HK-2 (cell line): ENCODE results near the gene AK8.

Experiments used
- DNase-seq: peaks from one replicate; pipeline ENCODE4 v3.0.0-alpha.2; 2018; ENCODE audit not compliant: unreplicated experiment

The AK8 gene

DNA sequence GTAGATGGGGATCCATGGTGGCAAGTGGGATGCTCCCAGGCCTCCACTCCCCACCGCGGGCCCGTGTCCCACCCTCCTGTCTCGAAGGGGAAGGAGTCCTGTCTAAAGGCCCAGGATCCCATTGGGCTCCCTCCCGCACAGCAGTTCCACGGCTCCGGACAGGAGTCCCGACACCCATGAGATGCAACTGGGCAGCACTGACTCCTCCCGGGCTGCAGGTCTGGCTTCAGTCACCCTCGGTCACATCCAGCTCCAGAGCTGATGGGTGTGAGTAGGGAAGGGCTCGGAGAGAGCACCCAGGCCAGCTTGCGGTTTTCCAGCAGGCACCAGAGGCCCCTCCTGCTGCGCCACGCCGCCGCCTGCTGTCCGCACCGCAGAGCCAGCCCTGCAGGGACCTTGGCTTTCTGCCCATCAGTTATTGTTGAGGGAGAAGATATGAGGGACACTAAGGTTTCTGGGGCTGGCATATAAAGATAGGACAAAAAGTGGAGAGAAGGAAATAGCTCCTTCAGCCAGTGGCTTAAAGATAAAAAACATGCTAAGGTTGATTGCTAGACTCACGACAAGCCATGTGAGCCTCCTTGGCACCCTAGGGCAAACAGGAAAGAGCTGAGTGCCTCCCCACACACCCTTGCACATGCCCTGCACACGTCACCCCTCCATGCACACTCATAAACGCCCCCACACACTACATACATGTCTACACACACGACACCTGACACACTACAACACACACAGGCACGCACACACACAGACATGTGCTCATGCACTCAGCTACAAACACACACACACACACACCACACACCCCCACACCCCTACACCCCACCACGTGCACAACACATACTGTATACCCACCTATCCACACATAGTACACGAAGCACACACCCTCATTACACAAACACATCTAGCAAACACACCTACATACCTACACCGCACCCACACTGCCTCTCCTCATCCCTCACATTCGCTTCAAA lies 79.0 kb downstream of the AK8 start:
- no peak for DNase-seq

DNA sequence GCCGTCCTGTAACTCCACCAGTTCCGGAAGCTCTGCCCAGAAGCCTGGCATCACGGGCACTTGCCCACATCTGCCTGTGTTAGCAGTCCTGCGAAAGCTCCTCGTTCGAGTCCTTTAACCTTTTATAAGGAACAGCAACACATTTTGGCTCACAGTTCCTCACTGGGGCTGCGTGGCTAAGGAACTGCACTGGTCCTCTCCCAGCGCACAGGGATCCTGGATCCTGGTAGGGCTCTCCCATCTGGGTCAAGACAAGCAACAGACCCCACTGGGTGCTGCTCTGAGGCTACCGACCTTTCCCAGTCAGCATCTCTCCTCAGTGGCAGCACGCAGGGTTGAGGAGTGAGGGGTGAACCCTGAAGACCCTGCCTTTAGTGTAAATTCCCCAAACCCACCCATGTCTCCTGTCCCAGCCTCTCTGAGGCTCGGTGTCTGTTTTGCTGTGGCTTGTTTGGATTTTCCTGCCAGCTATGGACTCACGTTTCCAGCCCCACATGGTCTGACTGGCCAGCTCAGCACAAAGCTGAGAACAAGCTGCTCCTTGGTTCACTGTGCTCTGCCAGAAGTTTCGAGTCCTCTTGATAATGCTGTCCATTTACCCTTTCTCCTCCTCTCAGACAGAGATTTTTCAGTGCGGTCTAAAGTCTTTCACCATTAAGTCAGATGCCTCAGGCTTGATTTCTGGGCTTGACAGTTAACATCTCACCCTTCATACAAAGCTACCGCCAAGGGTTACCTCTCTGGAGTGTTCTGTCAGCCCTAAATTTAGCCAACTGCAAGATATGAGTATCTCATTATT lies 80.0 kb downstream of the AK8 start:
- DNase-seq: no peak

- DNase-seq: no peak
Measured at GRCh38 chr9:132795511-132796303, 82.4 kb downstream of the AK8 start.

GRCh38 chr9:132794730-132795380 lies 83.2 kb downstream of the AK8 start:
- no peak for DNase-seq

DNA sequence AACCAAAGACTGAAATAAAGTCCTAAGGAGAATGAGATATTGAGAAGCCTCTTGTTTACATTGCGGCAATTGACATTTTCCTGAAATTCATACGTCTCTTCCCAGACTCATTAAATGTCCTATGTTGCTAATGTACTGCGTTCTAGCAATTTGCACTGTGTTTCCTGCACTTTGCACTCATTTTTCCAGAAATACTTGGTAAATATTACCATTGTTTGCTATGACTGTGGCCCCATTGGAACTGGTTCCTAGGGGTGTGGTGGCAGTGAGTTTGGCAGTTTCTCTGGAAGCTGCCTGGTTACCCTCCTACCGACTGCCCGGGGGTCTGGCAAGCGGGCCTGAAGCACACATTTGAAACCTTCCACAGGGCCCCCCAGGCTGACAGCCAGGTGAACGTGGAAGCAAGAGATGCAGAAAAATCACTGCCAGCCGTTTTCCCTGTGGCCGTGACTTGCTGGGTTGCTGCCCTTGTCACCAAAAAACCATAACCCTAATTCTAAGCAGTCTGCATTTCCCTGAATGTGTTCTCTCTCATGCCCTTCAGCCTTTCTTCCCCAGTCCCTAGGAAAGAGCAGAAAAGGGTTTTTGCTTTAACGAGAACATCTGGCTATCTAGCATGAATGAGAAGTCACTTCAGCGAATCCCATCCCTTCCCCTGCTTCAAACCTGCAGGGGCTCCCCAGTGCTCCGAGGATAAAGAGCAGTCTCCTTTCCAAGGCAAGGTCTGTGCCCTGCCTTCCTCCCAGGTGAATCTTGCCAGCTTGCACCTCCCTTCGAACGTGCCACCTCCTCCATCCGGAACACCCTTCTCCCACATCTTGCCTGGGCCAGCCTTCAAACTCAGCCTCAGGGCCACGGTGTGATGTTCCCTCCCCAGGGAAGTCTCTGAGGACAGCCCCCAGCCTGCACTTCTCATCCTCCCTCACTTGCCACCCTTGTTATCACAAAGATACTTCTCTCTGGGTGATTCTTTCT lies 84.2 kb downstream of the AK8 start:
- no peak for DNase-seq

GRCh38 chr9:132792547-132792946 lies 85.5 kb downstream of the AK8 start:
- DNase-seq: no peak

DNA sequence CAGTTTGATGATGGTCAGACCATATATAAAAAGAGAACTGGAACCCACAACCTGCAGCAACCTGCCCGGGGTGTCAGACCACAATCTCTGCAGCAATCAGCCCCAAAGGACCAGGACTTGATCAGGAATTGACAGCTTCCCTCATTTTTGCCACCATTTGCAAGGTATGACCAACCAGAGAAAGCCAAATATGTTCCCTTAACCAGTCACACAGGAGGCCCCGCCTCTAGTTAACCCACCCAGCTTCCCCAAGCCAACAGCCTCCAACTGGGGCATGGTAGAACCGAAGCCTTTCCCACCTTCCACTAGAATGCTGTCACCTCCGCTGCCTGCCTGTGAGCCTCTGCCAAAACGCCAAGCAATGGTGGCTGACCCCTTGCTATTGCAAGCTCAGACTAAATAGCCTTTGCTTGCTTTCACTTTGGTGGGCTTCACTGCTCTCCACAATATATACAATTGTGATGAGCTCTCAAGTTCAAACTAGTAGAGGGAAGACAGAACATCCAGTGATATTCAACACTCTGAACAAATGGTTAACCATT lies 86.3 kb downstream of the AK8 start:
- DNase-seq: no peak

- no peak for DNase-seq
Measured at GRCh38 chr9:132789719-132790118, 88.4 kb downstream of the AK8 start.

DNA sequence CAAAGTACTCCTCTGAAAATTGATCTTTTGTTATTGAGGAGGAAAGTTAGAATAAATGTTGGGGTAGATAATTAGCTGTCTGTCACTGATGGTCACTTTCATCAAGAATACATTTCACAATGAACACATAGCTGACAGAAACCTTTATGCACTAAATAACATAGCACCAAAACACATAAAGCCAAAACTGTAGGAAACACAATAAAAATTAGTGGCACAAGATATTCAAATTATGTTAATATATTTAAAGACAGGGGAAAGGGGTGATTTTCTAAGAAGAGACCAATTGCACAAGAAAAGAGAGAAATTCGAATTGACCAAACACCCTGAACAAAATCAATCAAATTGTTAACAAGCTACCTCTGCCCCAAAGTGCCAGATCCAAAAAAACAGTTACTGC lies 89.7 kb downstream of the AK8 start:
- DNase-seq: no peak

DNA sequence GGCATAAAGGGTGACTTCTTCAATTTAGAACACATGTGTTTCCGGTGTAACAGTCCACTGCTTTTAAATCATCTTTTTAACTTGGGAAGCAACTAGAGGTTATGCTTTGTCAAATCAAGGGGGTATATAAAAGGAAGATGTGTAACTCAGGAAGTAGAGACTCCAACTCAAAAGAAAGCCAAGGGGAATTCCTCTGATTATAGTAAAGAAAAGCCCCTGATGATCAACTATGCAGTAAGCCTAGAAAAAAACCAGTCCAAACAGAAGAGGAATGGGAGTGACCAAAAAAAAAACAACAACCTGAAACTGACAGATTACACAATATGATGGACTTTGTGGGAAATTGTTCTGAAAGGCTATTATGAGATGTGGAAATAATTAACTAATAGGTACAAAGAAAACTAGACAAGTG lies 90.3 kb downstream of the AK8 start:
- DNase-seq: no peak

- no peak for DNase-seq
Measured at GRCh38 chr9:132784286-132784830, 93.7 kb downstream of the AK8 start.

DNA sequence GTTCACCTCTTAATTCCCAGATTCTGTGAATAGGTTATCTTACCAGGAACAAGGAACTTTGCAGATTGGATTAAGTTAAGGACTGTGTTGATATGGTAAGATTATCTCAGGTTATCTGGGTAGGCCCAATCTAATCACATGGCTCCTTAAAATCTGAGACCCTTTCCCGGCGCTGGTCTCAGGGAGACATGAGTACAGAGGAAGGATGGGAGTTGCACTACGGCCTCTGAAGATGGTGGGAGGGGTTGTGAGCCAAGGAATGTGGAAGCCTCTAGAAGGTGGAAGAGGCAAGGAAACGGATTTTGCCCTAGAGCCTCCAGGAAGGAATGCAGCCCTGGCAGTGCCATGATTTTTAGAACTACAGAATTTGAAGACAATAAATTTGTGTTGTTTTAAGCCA lies 95.1 kb downstream of the AK8 start:
- no peak for DNase-seq

DNA sequence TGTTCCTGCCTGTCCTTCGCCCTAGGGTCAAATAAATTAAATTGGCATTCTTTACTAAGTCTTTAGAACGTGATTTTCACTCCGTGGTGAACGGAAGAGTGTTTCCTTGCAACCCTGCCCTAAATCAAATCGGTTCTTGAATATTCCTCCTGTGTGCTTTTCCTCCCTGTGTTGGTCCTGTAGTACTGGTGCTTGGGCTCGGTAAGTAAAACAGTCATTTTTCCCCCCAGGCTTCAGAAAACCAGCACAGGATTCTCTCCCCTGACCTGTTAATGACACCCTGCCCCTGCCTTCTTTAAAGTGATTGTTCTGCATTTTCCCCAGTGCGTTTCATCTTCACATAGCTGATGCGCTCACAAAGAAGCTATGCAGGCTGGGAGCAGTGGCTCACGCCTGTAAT lies 96.0 kb downstream of the AK8 start:
- no peak for DNase-seq

DNA sequence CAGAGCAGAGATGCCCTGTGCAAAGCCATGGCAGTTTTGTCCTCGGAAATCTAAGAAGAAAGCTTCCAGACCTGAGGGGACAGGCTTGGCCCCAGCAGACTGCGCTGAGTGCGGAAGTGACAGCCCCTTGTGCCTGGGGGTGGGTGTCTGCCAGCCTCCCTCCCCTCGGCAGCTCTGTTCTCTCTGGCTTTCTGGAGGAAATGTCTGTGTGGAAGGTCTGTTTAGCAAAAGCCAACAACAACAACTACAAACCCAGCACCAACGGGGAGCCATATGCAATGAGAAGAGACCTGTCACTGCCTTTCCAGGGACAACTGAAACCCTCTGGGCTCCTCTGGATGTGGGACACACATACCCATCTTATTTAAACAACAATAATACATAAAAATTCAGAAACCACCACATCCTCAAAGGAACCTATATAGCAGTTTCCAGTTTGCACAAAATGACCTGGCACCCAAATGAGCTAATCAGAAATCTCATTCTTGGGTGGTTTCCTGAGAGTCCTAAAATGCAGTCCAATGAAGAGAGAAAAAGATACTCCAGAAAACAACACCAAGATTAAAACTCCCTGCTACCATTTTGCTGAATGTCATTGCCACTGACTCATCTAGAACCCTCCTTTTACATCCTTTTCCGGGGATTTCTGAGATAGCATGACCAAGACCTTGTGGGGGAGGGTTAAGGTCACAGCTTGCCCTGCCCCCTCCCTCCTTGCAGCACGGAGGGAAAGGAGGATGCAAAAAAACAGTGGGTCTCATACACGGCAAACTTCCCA lies 97.7 kb downstream of the AK8 start:
- DNase-seq: no peak

GRCh38 chr9:132776891-132777290 lies 101.2 kb downstream of the AK8 start:
- DNase-seq: no peak

- DNase-seq: no peak
Measured at GRCh38 chr9:132776268-132776667, 101.8 kb downstream of the AK8 start.

DNA sequence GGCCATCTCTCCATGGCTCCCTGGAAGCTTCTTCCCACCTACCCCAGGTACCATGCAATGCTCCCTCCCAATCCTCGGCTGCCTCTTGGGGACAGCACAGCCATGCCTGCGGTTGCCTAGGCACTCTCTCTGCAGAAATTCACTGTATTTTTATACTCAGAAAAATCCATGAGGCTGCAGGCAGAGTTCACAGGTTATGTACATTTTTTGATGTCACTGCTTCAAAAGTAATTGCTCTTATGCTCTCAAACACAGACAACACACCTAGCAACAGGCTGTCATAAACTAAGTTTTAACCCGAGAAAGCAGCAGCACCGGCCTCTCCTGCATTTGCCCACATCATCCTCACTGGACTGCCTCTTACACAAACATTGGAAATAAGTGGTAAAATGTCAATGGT lies 102.4 kb downstream of the AK8 start:
- DNase-seq: no peak

- DNase-seq: no peak
Measured at GRCh38 chr9:132774886-132775285, 103.2 kb downstream of the AK8 start.

DNA sequence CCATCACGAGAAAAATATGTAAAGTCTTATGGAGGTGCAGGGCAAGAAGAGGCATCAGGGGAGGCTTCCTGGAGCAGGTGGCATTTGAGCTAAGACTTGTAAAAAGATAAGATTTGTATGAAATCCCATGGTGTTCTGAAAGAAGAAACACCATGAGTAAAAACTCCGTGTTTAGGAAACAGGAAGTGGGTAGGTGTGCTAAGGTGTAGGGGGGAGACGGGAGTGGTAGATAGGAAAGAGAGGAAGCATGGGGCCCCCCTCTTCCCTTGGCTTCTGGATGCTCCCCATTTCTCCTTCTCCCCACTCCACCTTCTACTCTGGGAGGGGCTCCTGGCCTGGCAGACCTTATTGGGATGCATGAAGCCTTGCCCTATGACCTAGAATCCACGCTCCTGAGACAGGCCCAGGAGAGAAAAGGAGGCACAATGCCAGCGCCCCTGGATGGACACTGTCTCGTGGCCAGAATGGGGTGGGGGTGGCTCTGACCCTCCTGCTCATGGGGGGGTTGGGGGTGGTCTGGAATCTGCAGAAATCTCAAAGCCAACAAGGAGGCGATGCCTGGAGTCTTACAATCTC lies 104.2 kb downstream of the AK8 start:
- DNase-seq: no peak
